Liver (tissue), 9 donors: ENCODE measurements around the gene PRPF6. TPM values are rescaled to one million over a fixed set of nuclear protein-coding genes. Genes with fewer than 3 reads are reported as not detected.
A peak's percentile ranks its signal among the peaks of the same experiment; 100 is the strongest.

Experiments used
- DNase-seq: peaks from one replicate; pipeline ENCODE4 v3.0.0-alpha.2; 2017; ENCODE audit warnings: low spot score
- H3K27ac ChIP-seq, 2 donors: one replicate each; pipeline ENCODE4 v1.7.0; 2013; ENCODE audit warnings: inconsistent platforms in 2 of 2, low read length in 2 of 2, control low read depth in 1 of 2, low read depth in 1 of 2, mild to moderate bottlenecking in 1 of 2
- H3K27me3 ChIP-seq, 4 donors: one replicate each; pipeline versions ENCODE4 v1.6.1 to v1.7.0; 2013; ENCODE audit warnings: low read length in 3 of 4, inconsistent platforms in 1 of 4, mild to moderate bottlenecking in 1 of 4, moderate library complexity in 1 of 4; ENCODE audit not compliant: control insufficient read depth in 4 of 4, insufficient read depth in 4 of 4
- H3K36me3 ChIP-seq, 4 donors: one replicate each; pipeline versions ENCODE4 v1.6.1 to v1.7.0; 2013; ENCODE audit warnings: low read length in 3 of 4, mild to moderate bottlenecking in 3 of 4, low read depth in 1 of 4, moderate library complexity in 1 of 4; ENCODE audit not compliant: control insufficient read depth in 4 of 4, insufficient read depth in 3 of 4
- H3K4me1 ChIP-seq, 4 donors: one replicate each; pipeline versions ENCODE4 v1.6.1 to v1.7.0; 2013; ENCODE audit warnings: low read length in 3 of 4, mild to moderate bottlenecking in 3 of 4, moderate library complexity in 1 of 4; ENCODE audit not compliant: control insufficient read depth in 4 of 4, insufficient read depth in 4 of 4
- H3K4me3 ChIP-seq, 3 donors: one replicate each; pipeline versions ENCODE4 v1.6.1 to v1.7.0; 2013; ENCODE audit warnings: low read length in 3 of 3, control low read depth in 1 of 3, low read depth in 1 of 3, mild to moderate bottlenecking in 1 of 3
- H3K9ac ChIP-seq, 2 donors: one replicate each; pipeline ENCODE4 v1.7.0; 2013; ENCODE audit warnings: low read length in 2 of 2, mild to moderate bottlenecking in 2 of 2, moderate library complexity in 2 of 2, control low read depth in 1 of 2, low read depth in 1 of 2
- H3K9me3 ChIP-seq, 4 donors: one replicate each; pipeline versions ENCODE4 v1.6.1 to v1.7.0; 2013; ENCODE audit warnings: low read length in 3 of 4; ENCODE audit not compliant: control insufficient read depth in 4 of 4
- ATF3 ChIP-seq: IDR thresholded peaks from 2 replicates; pipeline ENCODE4 v1.6.1; 2016; ENCODE audit warnings: antibody characterized with exemption
- CTCF ChIP-seq: fragments of 150-350 bp; IDR thresholded peaks from 2 replicates; pipeline ENCODE4 v1.5.1; 2017; ENCODE audit warnings: improper control_type of control experiment, low read depth, low read length; ENCODE audit not compliant: missing input control
- EGR1 ChIP-seq, 2 donors: IDR thresholded peaks; 2 replicates each; pipeline ENCODE4 v1.6.1; 2016 to 2018; ENCODE audit warnings: antibody characterized with exemption in 2 of 2, low read depth in 2 of 2
- FOXA1 ChIP-seq: IDR thresholded peaks from 2 replicates; pipeline ENCODE4 v1.6.1; 2016; ENCODE audit warnings: antibody characterized with exemption
- FOXA2 ChIP-seq: IDR thresholded peaks from 2 replicates; pipeline ENCODE4 v1.6.1; 2016; ENCODE audit warnings: antibody characterized with exemption
- GABPA ChIP-seq, 2 donors: IDR thresholded peaks in 1 of 2; conservative IDR thresholded peaks in 1 of 2; 2 replicates each; pipeline ENCODE4 v1.6.1; 2016; ENCODE audit warnings: antibody characterized with exemption in 2 of 2, mild to moderate bottlenecking in 1 of 2, moderate library complexity in 1 of 2
- HNF4A ChIP-seq, 2 donors: conservative IDR thresholded peaks; 2 replicates each; pipeline ENCODE4 v1.6.1; 2016; ENCODE audit warnings: antibody characterized with exemption in 2 of 2, mild to moderate bottlenecking in 2 of 2
- HNF4G ChIP-seq: IDR thresholded peaks from 2 replicates; pipeline ENCODE4 v1.6.1; 2016; ENCODE audit warnings: antibody characterized with exemption
- JUND ChIP-seq, 2 donors: IDR thresholded peaks; 2 replicates each; pipeline ENCODE4 v1.6.1; 2016; ENCODE audit warnings: antibody characterized with exemption in 2 of 2
- NR2F2 ChIP-seq: IDR thresholded peaks from 2 replicates; pipeline ENCODE4 v1.6.1; 2016; ENCODE audit warnings: antibody characterized with exemption
- RAD21 ChIP-seq, 2 donors: IDR thresholded peaks; 2 replicates each; pipeline ENCODE4 v1.6.1; 2016; ENCODE audit warnings: antibody characterized with exemption in 2 of 2, mild to moderate bottlenecking in 2 of 2
- RXRA ChIP-seq, 2 donors: IDR thresholded peaks; 2 replicates each; pipeline ENCODE4 v1.6.1; 2017 to 2018; ENCODE audit warnings: antibody characterized with exemption in 2 of 2, mild to moderate bottlenecking in 1 of 2
- SP1 ChIP-seq: IDR thresholded peaks from 2 replicates; pipeline ENCODE4 v1.6.1; 2018; ENCODE audit warnings: antibody characterized with exemption, mild to moderate bottlenecking
- TAF1 ChIP-seq: conservative IDR thresholded peaks from 2 replicates; pipeline ENCODE4 v1.6.1; 2016; ENCODE audit warnings: antibody characterized with exemption, mild to moderate bottlenecking
- YY1 ChIP-seq: IDR thresholded peaks from 2 replicates; pipeline ENCODE4 v1.6.1; 2016; ENCODE audit warnings: antibody characterized with exemption, mild to moderate bottlenecking
- ZBTB33 ChIP-seq: IDR thresholded peaks from 2 replicates; pipeline ENCODE4 v1.6.1; 2016; ENCODE audit warnings: antibody characterized with exemption
- WGBS: extraction: QIAGEN DNeasy Blood & Tissue Kit; methylation state at CpG from one replicate; pipeline ENCODE4 v1.1.7; 2013; 5-methylcytosine and 5-hydroxymethylcytosine counted together
- polyA plus RNA-seq, 2 donors: library from polyadenylated mRNA; stranded (reverse) in 1 of 2; unstranded in 1 of 2; fragments of 200-250 nt in 1 of 2; fragments of >200 nt in 1 of 2; fragmentation: Nextera tagmentation in 1 of 2; extraction: Ambion mirVana in 1 of 2; gene quantifications; one replicate each; pipeline versions ENCODE4 v1.2.1 to v1.2.3, GENCODE V29; 2013 to 2015
- total RNA-seq, 2 donors: library from RNA; depleted of rRNA; stranded (reverse); fragments of >200 nt; gene quantifications; one replicate each; pipeline ENCODE4 v1.2.3, GENCODE V29; 2014
- TF ChIP-seq, protein P1 (sequence below): IDR thresholded peaks from 2 replicates; pipeline ENCODE4 v1.6.1; 2016; ENCODE audit warnings: antibody characterized with exemption, mild to moderate bottlenecking
- TF ChIP-seq, protein P2 (sequence below): IDR thresholded peaks from 2 replicates; pipeline ENCODE4 v1.6.1; 2016; ENCODE audit warnings: antibody characterized with exemption
- donor health status: healthy.
- donor health status: healthy.
- donor health status: healthy.
- donor health status: healthy.
- donor health status: healthy.

Gene PRPF6
- total and polyA plus RNA-seq, 4 donors = 16.3 to 24.9 (median 23.1) TPM

DNA sequence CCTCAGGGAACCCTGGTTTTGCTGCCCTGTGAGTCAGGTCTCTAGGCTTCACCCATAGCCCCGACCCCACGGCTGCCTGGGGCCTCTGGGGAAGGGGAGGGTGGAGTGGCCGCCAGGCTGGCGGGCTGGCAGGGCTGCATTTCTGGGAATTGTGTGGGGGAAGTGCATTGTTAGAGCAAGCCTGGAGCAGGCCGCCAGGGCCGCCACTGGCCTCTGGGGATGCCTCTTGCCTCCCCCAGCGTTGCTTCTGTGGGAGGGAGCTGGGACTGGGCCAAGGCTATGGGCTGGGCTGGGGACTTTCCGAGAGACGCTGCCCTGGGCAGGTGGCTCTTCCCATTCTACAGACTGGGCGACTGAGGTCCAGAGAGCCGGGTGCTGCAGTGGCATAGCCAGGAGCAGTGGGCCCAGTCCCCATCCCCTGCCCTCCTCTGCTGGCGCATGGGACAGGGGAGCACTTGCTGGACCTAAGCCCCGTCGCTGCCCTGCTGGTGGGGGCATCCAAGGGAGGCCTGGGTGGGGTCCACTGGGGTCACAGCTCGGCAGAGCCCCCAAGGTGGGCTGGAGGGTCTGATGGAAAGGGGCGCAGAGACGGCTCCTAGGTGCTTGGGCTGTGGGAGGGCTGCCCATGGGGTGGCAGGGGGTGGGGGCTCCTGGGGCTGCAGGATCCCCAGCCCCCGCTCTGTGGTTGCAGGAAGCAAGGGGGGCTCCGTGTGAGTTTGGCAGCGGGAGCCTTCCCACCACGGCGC is 75.1 kb downstream of the PRPF6 start:
- Histone ChIP-seq H3K4me3 (no peak overlapping the region), H3K4me1 (peaks cover 0 to 17% (median 7%) of the 10 kb centered on the region in 4 donors), H3K36me3 (no peaks in the 10 kb centered on the region), H3K9ac (no peak overlapping the region), H3K27ac (peak overlapping the region; percentile 15 to 53), H3K27me3 (peaks cover 0 to 2% (median under 1%) of the 10 kb centered on the region in 4 donors), H3K9me3 (no peaks in the 10 kb centered on the region)
- no peak for TF ChIP-seq HNF4G
- no peak for TF ChIP-seq RAD21 (IDR thresholded peaks at IDR 0.05)
- TF ChIP-seq GABPA (IDR thresholded peaks at IDR 0.05 in 1 of 2, conservative IDR thresholded peaks at IDR 0.05 in 1 of 2) = no peak
- no peak for TF ChIP-seq YY1
- TF ChIP-seq CTCF = no peak
- no peak for TF ChIP-seq TAF1
- TF ChIP-seq NR2F2 = no peak
- no peak for TF ChIP-seq ZBTB33
- TF ChIP-seq, protein P1, sequence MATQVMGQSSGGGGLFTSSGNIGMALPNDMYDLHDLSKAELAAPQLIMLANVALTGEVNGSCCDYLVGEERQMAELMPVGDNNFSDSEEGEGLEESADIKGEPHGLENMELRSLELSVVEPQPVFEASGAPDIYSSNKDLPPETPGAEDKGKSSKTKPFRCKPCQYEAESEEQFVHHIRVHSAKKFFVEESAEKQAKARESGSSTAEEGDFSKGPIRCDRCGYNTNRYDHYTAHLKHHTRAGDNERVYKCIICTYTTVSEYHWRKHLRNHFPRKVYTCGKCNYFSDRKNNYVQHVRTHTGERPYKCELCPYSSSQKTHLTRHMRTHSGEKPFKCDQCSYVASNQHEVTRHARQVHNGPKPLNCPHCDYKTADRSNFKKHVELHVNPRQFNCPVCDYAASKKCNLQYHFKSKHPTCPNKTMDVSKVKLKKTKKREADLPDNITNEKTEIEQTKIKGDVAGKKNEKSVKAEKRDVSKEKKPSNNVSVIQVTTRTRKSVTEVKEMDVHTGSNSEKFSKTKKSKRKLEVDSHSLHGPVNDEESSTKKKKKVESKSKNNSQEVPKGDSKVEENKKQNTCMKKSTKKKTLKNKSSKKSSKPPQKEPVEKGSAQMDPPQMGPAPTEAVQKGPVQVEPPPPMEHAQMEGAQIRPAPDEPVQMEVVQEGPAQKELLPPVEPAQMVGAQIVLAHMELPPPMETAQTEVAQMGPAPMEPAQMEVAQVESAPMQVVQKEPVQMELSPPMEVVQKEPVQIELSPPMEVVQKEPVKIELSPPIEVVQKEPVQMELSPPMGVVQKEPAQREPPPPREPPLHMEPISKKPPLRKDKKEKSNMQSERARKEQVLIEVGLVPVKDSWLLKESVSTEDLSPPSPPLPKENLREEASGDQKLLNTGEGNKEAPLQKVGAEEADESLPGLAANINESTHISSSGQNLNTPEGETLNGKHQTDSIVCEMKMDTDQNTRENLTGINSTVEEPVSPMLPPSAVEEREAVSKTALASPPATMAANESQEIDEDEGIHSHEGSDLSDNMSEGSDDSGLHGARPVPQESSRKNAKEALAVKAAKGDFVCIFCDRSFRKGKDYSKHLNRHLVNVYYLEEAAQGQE = no peak
- no peak for TF ChIP-seq RXRA (IDR thresholded peaks at IDR 0.05)
- no peak for TF ChIP-seq FOXA2
- no peak for TF ChIP-seq JUND (IDR thresholded peaks at IDR 0.05)
- TF ChIP-seq FOXA1 = no peak
- no peak for TF ChIP-seq SP1
- TF ChIP-seq ATF3 = no peak
- TF ChIP-seq, protein P2, sequence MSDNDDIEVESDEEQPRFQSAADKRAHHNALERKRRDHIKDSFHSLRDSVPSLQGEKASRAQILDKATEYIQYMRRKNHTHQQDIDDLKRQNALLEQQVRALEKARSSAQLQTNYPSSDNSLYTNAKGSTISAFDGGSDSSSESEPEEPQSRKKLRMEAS = no peak
- WGBS = 35% methylated on average over 22 of the region's 22 CpGs
- DNase-seq = no peak

DNA sequence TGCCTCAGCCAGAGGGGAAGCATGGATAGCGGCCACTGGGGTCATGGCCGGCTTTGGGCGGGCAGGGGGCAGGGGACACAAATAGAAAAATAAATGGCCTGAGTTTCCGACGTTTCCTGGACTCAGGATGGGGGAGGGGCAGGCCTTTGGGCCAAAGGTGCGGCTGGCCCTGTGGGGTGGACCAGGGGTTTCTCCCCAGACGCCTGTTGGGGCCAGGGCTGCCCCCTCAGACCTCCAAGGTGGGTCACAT is 75.6 kb downstream of the PRPF6 start:
- H3K36me3 ChIP-seq = no peaks in the 10 kb centered on the region
- H3K9ac ChIP-seq = no peak overlapping the region
- no peak overlapping the region for H3K4me3 ChIP-seq
- peaks cover 0 to 17% (median 7%) of the 10 kb centered on the region in 4 donors for H3K4me1 ChIP-seq
- no peaks in the 10 kb centered on the region for H3K9me3 ChIP-seq
- peaks cover 0 to 2% (median 0%) of the 10 kb centered on the region in 4 donors for H3K27me3 ChIP-seq
- TF ChIP-seq NR2F2 = peak; percentile 73
- no peak for TF ChIP-seq JUND (IDR thresholded peaks at IDR 0.05)
- TF ChIP-seq FOXA1 = no peak
- TF ChIP-seq GABPA (IDR thresholded peaks at IDR 0.05 in 1 of 2, conservative IDR thresholded peaks at IDR 0.05 in 1 of 2) = no peak
- TF ChIP-seq YY1 = no peak
- TF ChIP-seq EGR1 (IDR thresholded peaks at IDR 0.05; ENCODE audit: low read depth in 2 of 2) = no peak
- no peak for TF ChIP-seq SP1
- no peak for TF ChIP-seq RAD21 (IDR thresholded peaks at IDR 0.05)
- no peak for TF ChIP-seq HNF4A (conservative IDR thresholded peaks at IDR 0.05)
- peak in 1 of 2 donors; percentile 16 for TF ChIP-seq RXRA (IDR thresholded peaks at IDR 0.05)
- TF ChIP-seq HNF4G = no peak
- TF ChIP-seq CTCF = no peak
- no peak for TF ChIP-seq FOXA2
- TF ChIP-seq ZBTB33 = no peak
- TF ChIP-seq TAF1 = no peak
- TF ChIP-seq ATF3 = no peak
- peak overlapping the region; percentile 17 to 59 for H3K27ac ChIP-seq
- 18% methylated on average over 7 of the region's 7 CpGs for WGBS
- DNase-seq = no peak
